A549 (cell line): ENCODE results near the gene MEAF6. TPM values are rescaled to one million over a fixed set of nuclear protein-coding genes. Genes with fewer than 3 reads are reported as not detected.
A peak's percentile ranks its signal among the peaks of the same experiment; 100 is the strongest.

Experiments
- ATAC-seq, 2 experiments: fragments of 200-7000 bp in 1 of 2; fragments of >200 bp in 1 of 2; cut with Nextera tagmentation in 1 of 2; cut with Tn5 transposase in 1 of 2; 3 replicates each; pipeline versions ENCODE4 v1.8.0 to v1.9.1; 2018 to 2020; ENCODE audit warnings: mild to moderate bottlenecking in 1 of 2, moderate library complexity in 1 of 2
- CTCF ChIA-PET: fragments of 300-600 bp; sonication (Branson Sonifier 250); formaldehyde crosslinking; extraction: SDS; loops from one replicate; lab custom pipeline; 2021; ENCODE audit warnings: antibody characterized with exemption, inconsistent platforms; lab: Yijun Ruan, JAX
- POLR2A ChIA-PET: fragments of 350-600 bp; formaldehyde crosslinking; extraction: SDS; loops from one replicate; lab custom pipeline; 2021; ENCODE audit warnings: antibody characterized with exemption, inconsistent platforms; lab: Yijun Ruan, JAX
- DNase-seq, 2 experiments: peaks; one replicate each; pipeline versions ENCODE4 v3.0.0 to v3.0.0-alpha.2; 2011 to 2016; ENCODE audit warnings: low read depth in 1 of 2, low spot score in 1 of 2
- FAIRE-seq: peaks from 2 replicates; lab custom pipeline; 2011; peaks lifted over from hg19 to GRCh38; lab: Jason Lieb, UNC
- H3K27ac ChIP-seq, 2 experiments: fragments of >200 bp; sonication (Bioruptor Twin); formaldehyde crosslinking; 3 replicates each; pipeline ENCODE4 v1.5.1; 2016 to 2017
- H3K4me1 ChIP-seq: fragments of >200 bp; sonication (Bioruptor Twin); formaldehyde crosslinking; 3 replicates; pipeline ENCODE4 v1.6.1; 2016
- H3K4me2 ChIP-seq: fragments of >200 bp; sonication (Bioruptor Twin); formaldehyde crosslinking; 3 replicates; pipeline ENCODE4 v1.6.1; 2016
- H3K4me3 ChIP-seq: fragments of >200 bp; sonication (Bioruptor Twin); formaldehyde crosslinking; 3 replicates; pipeline ENCODE4 v1.5.1; 2016
- H3K9me3 ChIP-seq: fragments of >200 bp; sonication (Bioruptor Twin); formaldehyde crosslinking; 3 replicates; pipeline ENCODE4 v1.6.1; 2016
- BCL3 ChIP-seq: fragments of >200 bp; sonication (Bioruptor Twin); formaldehyde crosslinking; IDR thresholded peaks from 3 replicates; pipeline ENCODE4 v1.6.1; 2016
- CBX8 ChIP-seq: fragments of 200-600 bp; sonication (generic); IDR thresholded peaks from 2 replicates; pipeline ENCODE4 v1.6.1; 2016
- CHD4 ChIP-seq: fragments of 200-600 bp; sonication (generic); IDR thresholded peaks from 2 replicates; pipeline ENCODE4 v1.6.1; 2016; ENCODE audit warnings: antibody characterized with exemption, mild to moderate bottlenecking, borderline replicate concordance
- EHMT2 ChIP-seq: fragments of 200-600 bp; sonication (generic); IDR thresholded peaks from 2 replicates; pipeline ENCODE4 v1.6.1; 2016; ENCODE audit warnings: antibody characterized with exemption, low read depth, mild to moderate bottlenecking, moderate library complexity
- EP300 ChIP-seq, 2 experiments: fragments of >200 bp; sonication (Bioruptor Twin); formaldehyde crosslinking; IDR thresholded peaks; 2 replicates in 1 of 2; 3 replicates in 1 of 2; pipeline ENCODE4 v1.6.1; 2016 to 2017
- ESRRA ChIP-seq: fragments of 150-350 bp; IDR thresholded peaks from 2 replicates; pipeline ENCODE4 v1.6.1; 2014; ENCODE audit warnings: mild to moderate bottlenecking, low read length, borderline replicate concordance
- FOSL2 ChIP-seq, 2 experiments: fragments of 450-650 bp in 1 of 2; fragments of >200 bp in 1 of 2; sonication (Bioruptor Twin) in 1 of 2; formaldehyde crosslinking; IDR thresholded peaks; 2 replicates each; pipeline versions ENCODE4 v1.5.0 to v1.6.1; 2016 to 2020; ENCODE audit warnings: mild to moderate bottlenecking in 1 of 2, moderate library complexity in 1 of 2
- GATA3 ChIP-seq: IDR thresholded peaks from 2 replicates; pipeline ENCODE4 v1.6.1; 2012; ENCODE audit warnings: borderline replicate concordance
- HEYL ChIP-seq: fragments of 250-450 bp; sonication (Bioruptor Pico); IDR thresholded peaks from 2 replicates; pipeline ENCODE4 v1.8.0; 2021; ENCODE audit warnings: mild to moderate bottlenecking, moderate library complexity
- HOXB13 ChIP-seq: fragments of 250-450 bp; sonication (Bioruptor Pico); IDR thresholded peaks from 2 replicates; pipeline ENCODE4 v1.5.0; 2020; ENCODE audit warnings: low read depth, mild to moderate bottlenecking, moderate library complexity
- HOXB5 ChIP-seq: fragments of 250-450 bp; sonication (Bioruptor Pico); IDR thresholded peaks from 2 replicates; pipeline ENCODE4 v1.5.0; 2020; ENCODE audit warnings: mild to moderate bottlenecking, moderate library complexity
- JUN ChIP-seq, 2 experiments: fragments of >200 bp; sonication (Bioruptor Twin); formaldehyde crosslinking; IDR thresholded peaks; 2 replicates in 1 of 2; 3 replicates in 1 of 2; pipeline ENCODE4 v1.6.1; 2016 to 2017
- JUNB ChIP-seq: fragments of >200 bp; sonication (Bioruptor Twin); formaldehyde crosslinking; IDR thresholded peaks from 2 replicates; pipeline ENCODE4 v1.6.1; 2016
- MAX ChIP-seq: IDR thresholded peaks from 2 replicates; pipeline ENCODE4 v1.6.1; 2012
- MYC ChIP-seq: IDR thresholded peaks from 2 replicates; pipeline ENCODE4 v1.6.1; 2012; ENCODE audit warnings: mild to moderate bottlenecking, inconsistent platforms, low read length, improper control_type of control experiment, borderline replicate concordance
- PHF8 ChIP-seq: fragments of 200-600 bp; sonication (generic); IDR thresholded peaks from 2 replicates; pipeline ENCODE4 v1.6.1; 2016; ENCODE audit warnings: low read depth, mild to moderate bottlenecking, antibody characterized with exemption, moderate library complexity, borderline replicate concordance
- POLR2A ChIP-seq: IDR thresholded peaks from 2 replicates; pipeline ENCODE4 v1.6.1; 2012; ENCODE audit warnings: mild to moderate bottlenecking, low read length
- POLR2AphosphoS2 ChIP-seq: conservative IDR thresholded peaks from 2 replicates; pipeline ENCODE4 v1.6.1; 2012; ENCODE audit warnings: low read length, improper control_type of control experiment, inconsistent platforms
- RFX5 ChIP-seq: fragments of 450-650 bp; IDR thresholded peaks from 2 replicates; pipeline ENCODE4 v1.7.1; 2014; ENCODE audit warnings: antibody characterized with exemption, mild to moderate bottlenecking, moderate library complexity
- SREBF2 ChIP-seq: fragments of 450-650 bp; IDR thresholded peaks from 2 replicates; pipeline ENCODE4 v1.6.1; 2014; ENCODE audit warnings: mild to moderate bottlenecking, moderate library complexity
- TP53 ChIP-seq: fragments of 250-450 bp; sonication (Bioruptor Pico); IDR thresholded peaks from 2 replicates; pipeline ENCODE4 v1.5.0; 2021; ENCODE audit warnings: mild to moderate bottlenecking, moderate library complexity
- ZC3H11A ChIP-seq: fragments of 450-650 bp; IDR thresholded peaks from 2 replicates; pipeline ENCODE4 v1.6.1; 2014; ENCODE audit warnings: antibody characterized with exemption, mild to moderate bottlenecking
- ZNF302 ChIP-seq: fragments of 250-450 bp; sonication (Bioruptor Pico); IDR thresholded peaks from 2 replicates; pipeline ENCODE4 v1.9.0; 2021; ENCODE audit warnings: inconsistent platforms, mild to moderate bottlenecking, moderate library complexity
- WGBS: methylation state at CpG from one replicate; pipeline ENCODE4 v1.1.6; 2017; ENCODE audit errors: missing lambda C conversion rate; 5-methylcytosine and 5-hydroxymethylcytosine counted together
- polyA plus RNA-seq, 4 experiments: library from polyadenylated mRNA; depleted of rRNA in 3 of 4; stranded (reverse); fragments of >200 nt; fragmentation: RNase III in 1 of 4; extraction: RNeasy Plus Mini Kit Qiagen cat#74134 plus additional on column Dnase treatment in 1 of 4; gene quantifications; 2 replicates in 3 of 4; 3 replicates in 1 of 4; pipeline ENCODE4 v1.2.3, GENCODE V29; 2011 to 2017
- TF ChIP-seq, protein P1 (sequence below): IDR thresholded peaks from 2 replicates; pipeline ENCODE4 v1.6.1; 2012
- TF ChIP-seq, protein P2 (sequence below): fragments of 150-350 bp; IDR thresholded peaks from 2 replicates; pipeline ENCODE4 v1.6.1; 2014; ENCODE audit warnings: low read depth, mild to moderate bottlenecking, low read length
- TF ChIP-seq, protein P3 (sequence below): fragments of 250-450 bp; sonication (Bioruptor Pico); IDR thresholded peaks from 2 replicates; pipeline ENCODE4 v1.5.0; 2020; ENCODE audit warnings: low read depth, mild to moderate bottlenecking, moderate library complexity

The MEAF6 gene
- polyA plus RNA-seq, 2 of the 4 experiments (the other 2 are of a cell fraction): 39.4 to 45.4 TPM

- peak overlapping the region; percentile 85 for H3K4me3 ChIP-seq
- ATAC-seq (peak; percentile 75 to 86), FAIRE-seq (no peak), DNase-seq (peak; percentile 91 to 96)
- peak overlapping the region; percentile 88 to 100 for H3K27ac ChIP-seq
- 1% methylated on average over 11 of the region's 13 CpGs for WGBS
- H3K4me2 ChIP-seq: peak overlapping the region; percentile 81
- no peaks in the 10 kb centered on the region for H3K9me3 ChIP-seq
- TF ChIP-seq HOXB5 (CRISPR knock-in tag) (no peak), EHMT2 (no peak), JUN (IDR thresholded peaks at IDR 0.05) (peak in 1 of 2 experiments; percentile 80; a peak in 2 of 5 replicates), EP300 (IDR thresholded peaks at IDR 0.05) (peak; percentile 57 to 67; a peak in 2 of 5 replicates), ESRRA (no peak), PHF8 (no peak), GATA3 (peak; percentile 51; the same call in 1 of the 2 replicates), POLR2A (peak; percentile 60), ZNF302 (CRISPR knock-in tag) (no peak), HEYL (CRISPR knock-in tag) (no peak), CHD4 (no peak), JUNB (peak; percentile 50; the same call in 1 of the 2 replicates), RFX5 (no peak), BCL3 (0 out of 3 replicates have a peak, but pooled peaks have one; percentile 54), MAX (peak; percentile 75), FOSL2 (IDR thresholded peaks at IDR 0.05) (peak; percentile 69), FOSL2 (CRISPR knock-in tag; IDR thresholded peaks at IDR 0.05) (peak; percentile 98), ZC3H11A (no peak), CBX8 (no peak), TP53 (CRISPR knock-in tag) (no peak), POLR2AphosphoS2 (no peak), HOXB13 (no peak), SREBF2 (no peak), MYC (no peak)
- TF ChIP-seq, protein P1, sequence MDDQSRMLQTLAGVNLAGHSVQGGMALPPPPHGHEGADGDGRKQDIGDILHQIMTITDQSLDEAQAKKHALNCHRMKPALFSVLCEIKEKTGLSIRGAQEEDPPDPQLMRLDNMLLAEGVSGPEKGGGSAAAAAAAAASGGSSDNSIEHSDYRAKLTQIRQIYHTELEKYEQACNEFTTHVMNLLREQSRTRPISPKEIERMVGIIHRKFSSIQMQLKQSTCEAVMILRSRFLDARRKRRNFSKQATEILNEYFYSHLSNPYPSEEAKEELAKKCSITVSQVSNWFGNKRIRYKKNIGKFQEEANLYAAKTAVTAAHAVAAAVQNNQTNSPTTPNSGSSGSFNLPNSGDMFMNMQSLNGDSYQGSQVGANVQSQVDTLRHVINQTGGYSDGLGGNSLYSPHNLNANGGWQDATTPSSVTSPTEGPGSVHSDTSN: no peak
- TF ChIP-seq, protein P2, sequence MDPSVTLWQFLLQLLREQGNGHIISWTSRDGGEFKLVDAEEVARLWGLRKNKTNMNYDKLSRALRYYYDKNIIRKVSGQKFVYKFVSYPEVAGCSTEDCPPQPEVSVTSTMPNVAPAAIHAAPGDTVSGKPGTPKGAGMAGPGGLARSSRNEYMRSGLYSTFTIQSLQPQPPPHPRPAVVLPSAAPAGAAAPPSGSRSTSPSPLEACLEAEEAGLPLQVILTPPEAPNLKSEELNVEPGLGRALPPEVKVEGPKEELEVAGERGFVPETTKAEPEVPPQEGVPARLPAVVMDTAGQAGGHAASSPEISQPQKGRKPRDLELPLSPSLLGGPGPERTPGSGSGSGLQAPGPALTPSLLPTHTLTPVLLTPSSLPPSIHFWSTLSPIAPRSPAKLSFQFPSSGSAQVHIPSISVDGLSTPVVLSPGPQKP: no peak
- TF ChIP-seq, protein P3, sequence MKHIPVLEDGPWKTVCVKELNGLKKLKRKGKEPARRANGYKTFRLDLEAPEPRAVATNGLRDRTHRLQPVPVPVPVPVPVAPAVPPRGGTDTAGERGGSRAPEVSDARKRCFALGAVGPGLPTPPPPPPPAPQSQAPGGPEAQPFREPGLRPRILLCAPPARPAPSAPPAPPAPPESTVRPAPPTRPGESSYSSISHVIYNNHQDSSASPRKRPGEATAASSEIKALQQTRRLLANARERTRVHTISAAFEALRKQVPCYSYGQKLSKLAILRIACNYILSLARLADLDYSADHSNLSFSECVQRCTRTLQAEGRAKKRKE (CRISPR knock-in tag): no peak
- TF ChIP-seq, all 56 proteins: peak for 8
- ChIA-PET CTCF (interaction anchor here (0.6 to 17.9 kb wide), 7 partner anchors 9 to 1089 kb away, joined by 3 to 209 read pairs (median 4); no protein-coding TSS in a partner anchor), POLR2A (interaction anchor here (1.4 to 2.7 kb wide), 4 partner anchors 14 to 43 kb away, joined by 4 to 6 read pairs (median 4); partner anchors contain the start of gene MEAF6)
- peaks cover 51% of the 10 kb centered on the region for H3K4me1 ChIP-seq
Measured at GRCh38 chr1:37471345-37472231, 43.0 kb downstream of the MEAF6 start.
